OCI-LY7 (cell line): ENCODE results near the gene EPHA10. TPM values are rescaled to one million over a fixed set of nuclear protein-coding genes. Genes with fewer than 3 reads are reported as not detected.

ENCODE experiments used
- BruUV-seq: library from RNA; stranded (reverse); fragments of 400-500 nt; replicated peaks from 2 replicates; lab custom pipeline; 2021; lab: Mats Ljungman, UMichigan
- CTCF ChIA-PET: fragments of 300-600 bp; sonication (Branson Sonifier 250); formaldehyde crosslinking; loops from one replicate; lab custom pipeline; 2022; ENCODE audit warnings: antibody characterized with exemption; ENCODE audit not compliant: unreplicated experiment; lab: Charles Lee
- POLR2A ChIA-PET: fragments of 300-600 bp; sonication (Branson Sonifier 250); formaldehyde crosslinking; loops from one replicate; lab custom pipeline; 2022; ENCODE audit warnings: antibody characterized with exemption; lab: Charles Lee
- DNase-seq: peaks from one replicate; pipeline ENCODE4 v3.0.0-alpha.2; 2015; ENCODE audit warnings: low spot score
- H2AFZ ChIP-seq: fragments of 200-600 bp; sonication (generic), shearing (Covaris generic); 2 replicates; pipeline ENCODE4 v1.6.1; 2014; ENCODE audit warnings: mild to moderate bottlenecking, antibody characterized with exemption, low read length, moderate library complexity
- H3K27ac ChIP-seq: fragments of 200-600 bp; sonication (generic); 2 replicates; pipeline ENCODE4 v1.5.1; 2014; ENCODE audit warnings: mixed run types, low read depth, mild to moderate bottlenecking, moderate library complexity, low read length, inconsistent platforms; ENCODE audit not compliant: poor library complexity, severe bottlenecking
- H3K36me3 ChIP-seq: fragments of 200-600 bp; sonication (generic); 2 replicates; pipeline ENCODE4 v1.6.1; 2014; ENCODE audit warnings: mild to moderate bottlenecking, antibody characterized with exemption, low read length, moderate library complexity, mixed read lengths; ENCODE audit not compliant: insufficient read depth
- H3K4me1 ChIP-seq: fragments of 200-600 bp; sonication (generic); 2 replicates; pipeline ENCODE4 v1.5.1; 2014; ENCODE audit warnings: mild to moderate bottlenecking, low read length; ENCODE audit not compliant: insufficient read depth, poor library complexity, severe bottlenecking
- H3K4me2 ChIP-seq: fragments of 200-600 bp; sonication (generic); 2 replicates; pipeline ENCODE4 v1.6.1; 2014; ENCODE audit warnings: mild to moderate bottlenecking, low read length
- H3K4me3 ChIP-seq: fragments of 200-600 bp; sonication (generic); 2 replicates; pipeline ENCODE4 v1.5.1; 2014; ENCODE audit warnings: mild to moderate bottlenecking, low read depth, low read length; ENCODE audit not compliant: poor library complexity, severe bottlenecking
- H3K79me2 ChIP-seq: fragments of 200-600 bp; sonication (generic); 2 replicates; pipeline ENCODE4 v1.6.1; 2016; ENCODE audit warnings: low read depth, mild to moderate bottlenecking, low read length, moderate library complexity, mixed read lengths; ENCODE audit not compliant: insufficient read depth
- H3K9me2 ChIP-seq: fragments of 200-600 bp; sonication (generic); 2 replicates; pipeline ENCODE4 v1.6.1; 2016; ENCODE audit warnings: mild to moderate bottlenecking, low read length, mixed read lengths; ENCODE audit not compliant: insufficient read depth
- H3K9me3 ChIP-seq: fragments of 200-600 bp; sonication (generic); 2 replicates; pipeline ENCODE4 v1.6.1; 2014; ENCODE audit warnings: mild to moderate bottlenecking, mixed run types, low read length, mixed read lengths
- H4K20me1 ChIP-seq: fragments of 200-600 bp; sonication (generic); 2 replicates; pipeline ENCODE4 v1.6.1; 2014; ENCODE audit warnings: mild to moderate bottlenecking, antibody characterized with exemption, low read length, moderate library complexity, mixed read lengths; ENCODE audit not compliant: insufficient read depth
- EZH2phosphoT487 ChIP-seq: fragments of 200-600 bp; sonication (generic); IDR thresholded peaks from 2 replicates; pipeline ENCODE4 v1.6.1; 2018; ENCODE audit warnings: low read depth, borderline replicate concordance, mild to moderate bottlenecking, mixed run types, antibody characterized with exemption, low read length, moderate library complexity, mixed read lengths
- intact Hi-C: fragments of 100-400 bp; cut with micrococcal nuclease; formaldehyde crosslinking; loops from one replicate; pipeline ENCODE4 v1.10.0; 2022; ENCODE audit not compliant: unreplicated experiment
- total RNA-seq, 2 experiments: library from RNA; depleted of rRNA in 1 of 2; stranded (reverse); fragments of >200 nt in 1 of 2; shearing (Covaris generic) in 1 of 2; gene quantifications; 2 replicates each; pipeline ENCODE4 v1.2.3, GENCODE V29; 2014 to 2022
- TF ChIP-seq, protein P1 (sequence below): fragments of 200-600 bp; sonication (generic); conservative IDR thresholded peaks from 2 replicates; pipeline ENCODE4 v1.5.1; 2014; ENCODE audit warnings: mild to moderate bottlenecking, antibody characterized with exemption, low read length, moderate library complexity, mixed read lengths

The EPHA10 gene
- total RNA-seq, 2 experiments from 2014 or later: not detected

GRCh38 chr1:37807220-37807554 lies 42.3 kb upstream of the EPHA10 start:
- Histone ChIP-seq H3K27ac (peak overlapping the region; percentile 32), H3K9me3 (no peaks in the 10 kb centered on the region), H3K4me3 (peak overlapping the region; percentile 91), H3K36me3 (peaks cover 66% of the 10 kb centered on the region), H3K4me2 (peak overlapping the region; percentile 98), H3K4me1 (peaks cover 27% of the 10 kb centered on the region), H2AFZ (no peak overlapping the region), H3K79me2 (peaks cover 35% of the 10 kb centered on the region), H3K9me2 (no peaks in the 10 kb centered on the region), H4K20me1 (peaks cover 10% of the 10 kb centered on the region)
- no peak for TF ChIP-seq EZH2phosphoT487
- TF ChIP-seq, protein P1, sequence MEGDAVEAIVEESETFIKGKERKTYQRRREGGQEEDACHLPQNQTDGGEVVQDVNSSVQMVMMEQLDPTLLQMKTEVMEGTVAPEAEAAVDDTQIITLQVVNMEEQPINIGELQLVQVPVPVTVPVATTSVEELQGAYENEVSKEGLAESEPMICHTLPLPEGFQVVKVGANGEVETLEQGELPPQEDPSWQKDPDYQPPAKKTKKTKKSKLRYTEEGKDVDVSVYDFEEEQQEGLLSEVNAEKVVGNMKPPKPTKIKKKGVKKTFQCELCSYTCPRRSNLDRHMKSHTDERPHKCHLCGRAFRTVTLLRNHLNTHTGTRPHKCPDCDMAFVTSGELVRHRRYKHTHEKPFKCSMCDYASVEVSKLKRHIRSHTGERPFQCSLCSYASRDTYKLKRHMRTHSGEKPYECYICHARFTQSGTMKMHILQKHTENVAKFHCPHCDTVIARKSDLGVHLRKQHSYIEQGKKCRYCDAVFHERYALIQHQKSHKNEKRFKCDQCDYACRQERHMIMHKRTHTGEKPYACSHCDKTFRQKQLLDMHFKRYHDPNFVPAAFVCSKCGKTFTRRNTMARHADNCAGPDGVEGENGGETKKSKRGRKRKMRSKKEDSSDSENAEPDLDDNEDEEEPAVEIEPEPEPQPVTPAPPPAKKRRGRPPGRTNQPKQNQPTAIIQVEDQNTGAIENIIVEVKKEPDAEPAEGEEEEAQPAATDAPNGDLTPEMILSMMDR: no peak
- TSS peak; percentile 52 for BruUV-seq
- ChIA-PET CTCF (interaction anchor here (1.4 kb wide), 1 partner anchor 53 kb away, joined by 22 read pairs; no protein-coding TSS in a partner anchor), POLR2A (interaction anchor here (0.7 to 1.8 kb wide), 5 partner anchors 8 to 77 kb away, joined by 3 to 6 read pairs (median 4); no protein-coding TSS in a partner anchor)
- no peak for DNase-seq
- intact Hi-C loops: loop anchor here (1.0 kb wide), 1 partner anchor 13 kb away; no protein-coding TSS in a partner anchor

DNA sequence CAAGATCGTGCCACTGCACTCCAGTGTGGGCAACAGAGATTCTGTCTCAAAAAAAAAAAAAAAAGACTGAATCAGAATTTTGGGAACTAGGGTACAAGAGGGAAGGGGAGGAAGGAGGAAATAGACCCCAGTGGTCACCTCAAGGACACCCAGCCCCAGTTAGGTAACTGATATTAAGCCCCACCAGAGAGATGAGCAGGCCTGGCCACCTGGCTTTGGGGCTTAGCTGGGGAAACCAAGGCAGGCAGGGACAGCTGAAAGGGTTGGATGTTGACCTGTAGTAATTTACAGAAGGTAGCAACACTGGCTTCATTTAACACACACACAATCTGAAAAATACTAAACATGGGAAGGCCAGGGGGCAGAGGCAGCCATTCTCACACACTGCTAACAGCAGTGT lies 37.5 kb upstream of the EPHA10 start:
- Histone ChIP-seq H3K27ac (no peak overlapping the region), H2AFZ (no peak overlapping the region), H3K4me1 (peaks cover 11% of the 10 kb centered on the region), H3K36me3 (peaks cover 98% of the 10 kb centered on the region), H4K20me1 (peaks cover 10% of the 10 kb centered on the region), H3K79me2 (peaks cover 29% of the 10 kb centered on the region), H3K9me2 (no peaks in the 10 kb centered on the region), H3K4me3 (no peak overlapping the region), H3K4me2 (no peak overlapping the region), H3K9me3 (no peaks in the 10 kb centered on the region)
- no peak for DNase-seq
- ChIA-PET POLR2A (no interaction called here), CTCF (no interaction called here)
- BruUV-seq: no TSS peak
- intact Hi-C loops: no loop called here
- no peak for TF ChIP-seq EZH2phosphoT487
- TF ChIP-seq, protein P1: no peak

DNA sequence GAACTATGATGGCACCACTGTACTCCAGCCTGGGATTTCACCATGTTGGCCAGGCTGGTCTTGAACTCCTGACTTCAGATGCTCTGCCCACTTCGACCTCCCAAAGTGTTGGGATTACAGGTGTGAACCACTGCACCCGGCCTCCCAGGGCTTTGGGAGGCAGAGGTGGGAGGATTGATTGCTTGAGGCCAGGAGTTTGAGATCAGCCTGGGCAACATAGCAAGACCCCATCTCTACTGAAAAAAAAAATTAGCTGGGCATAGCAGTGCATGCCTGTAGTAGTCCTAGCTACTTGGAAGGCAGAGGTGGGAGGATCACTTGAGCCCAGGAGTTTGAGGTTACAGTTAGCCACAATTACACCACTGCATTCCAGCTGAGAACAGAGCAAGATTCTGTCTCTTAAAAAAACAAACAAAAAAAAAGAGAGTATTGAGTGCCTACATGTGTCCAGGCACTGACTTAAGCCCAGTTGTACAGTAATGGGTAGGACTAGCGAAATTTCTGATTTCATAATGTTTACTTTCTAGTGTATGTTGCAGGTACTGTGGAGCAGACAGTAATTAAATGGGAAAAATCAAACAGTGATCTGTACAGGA lies 32.9 kb upstream of the EPHA10 start:
- intact Hi-C loops: no loop called here
- no peak for TF ChIP-seq EZH2phosphoT487
- TF ChIP-seq, protein P1: no peak
- Histone ChIP-seq H3K9me2 (no peaks in the 10 kb centered on the region), H3K36me3 (peaks cover 69% of the 10 kb centered on the region), H3K4me1 (peaks cover 28% of the 10 kb centered on the region), H3K4me3 (no peak overlapping the region), H3K9me3 (no peaks in the 10 kb centered on the region), H3K79me2 (peaks cover 18% of the 10 kb centered on the region; the same call in 1 of the 2 replicates), H2AFZ (no peak overlapping the region), H3K4me2 (no peak overlapping the region), H4K20me1 (no peaks in the 10 kb centered on the region), H3K27ac (no peak overlapping the region)
- DNase-seq: no peak
- CTCF ChIA-PET: no interaction called here
- POLR2A ChIA-PET: interaction anchor here (1.1 to 1.8 kb wide), 2 partner anchors 9 to 10 kb away, joined by 4 to 6 read pairs; partner anchors contain the start of genes C1orf122 and YRDC
- no TSS peak for BruUV-seq
